HCT116 (cell line): ENCODE results near the gene ANKRD55. TPM values are rescaled to one million over a fixed set of nuclear protein-coding genes. Genes with fewer than 3 reads are reported as not detected.

Source experiments
- ATAC-seq: fragments of 200-7000 bp; cut with Tn5 transposase; 2 replicates; pipeline ENCODE4 v1.9.1; 2020; ENCODE audit warnings: mild to moderate bottlenecking, moderate library complexity
- BruUV-seq: library from RNA; stranded (reverse); fragments of 400-500 nt; replicated peaks from 2 replicates; lab custom pipeline; 2021; lab: Mats Ljungman, UMichigan
- CTCF ChIA-PET: fragments of 300-600 bp; sonication (Branson Sonifier 250); formaldehyde crosslinking; loops from one replicate; lab custom pipeline; 2021; ENCODE audit warnings: antibody characterized with exemption; lab: Charles Lee
- POLR2A ChIA-PET: fragments of 300-600, 350-600 bp; sonication (Branson Sonifier 250); formaldehyde crosslinking; loops from one replicate; lab custom pipeline; 2021; ENCODE audit warnings: antibody characterized with exemption; lab: Charles Lee
- RAD21 ChIA-PET, 2 experiments: fragments of 300-600 bp; sonication (Branson Sonifier 250); formaldehyde crosslinking; loops; one replicate each; lab custom pipeline; 2023; ENCODE audit warnings: low total read pairs in 2 of 2; ENCODE audit not compliant: uncharacterized antibody in 2 of 2, unreplicated experiment in 2 of 2, low non-redundant PET in 1 of 2; lab: Charles Lee
- DNase-seq: peaks from one replicate; pipeline ENCODE4 v3.0.0-alpha.2; 2010; ENCODE audit warnings: low read depth, low spot score
- H2AFZ ChIP-seq: fragments of 200-600 bp; shearing (Covaris generic), sonication (generic); 2 replicates; pipeline ENCODE4 v1.6.1; 2017; ENCODE audit warnings: low read depth, mixed run types, mixed read lengths, antibody characterized with exemption, low read length; ENCODE audit not compliant: poor library complexity, severe bottlenecking
- H3K27ac ChIP-seq: 2 replicates; pipeline ENCODE4 v1.5.1; 2012; ENCODE audit warnings: low read depth, low read length
- H3K27me3 ChIP-seq: fragments of 200-600 bp; sonication (generic); 2 replicates; pipeline ENCODE4 v1.6.1; 2016; ENCODE audit warnings: mixed run types, low read length, mixed read lengths; ENCODE audit not compliant: insufficient read depth
- H3K36me3 ChIP-seq, 2 experiments: fragments of 200-500 bp in 1 of 2; fragments of 200-600 bp in 1 of 2; sonication (Bioruptor generic) in 1 of 2; sonication (generic) in 1 of 2; 2 replicates each; pipeline versions ENCODE4 v1.5.1 to v1.6.1; 2014 to 2016; ENCODE audit warnings: low read length in 2 of 2, inconsistent platforms in 1 of 2, mixed read lengths in 1 of 2, mixed run types in 1 of 2; ENCODE audit not compliant: insufficient read depth in 2 of 2, control insufficient read depth in 1 of 2
- H3K4me1 ChIP-seq, 2 experiments: fragments of 200-600 bp in 1 of 2; sonication (generic) in 1 of 2; 2 replicates each; pipeline versions ENCODE4 v1.5.1 to v1.6.1; 2012 to 2017; ENCODE audit warnings: low read length in 2 of 2, inconsistent platforms in 1 of 2, mild to moderate bottlenecking in 1 of 2, mixed read lengths in 1 of 2, mixed run types in 1 of 2, moderate library complexity in 1 of 2; ENCODE audit not compliant: insufficient read depth in 2 of 2, control insufficient read depth in 1 of 2
- H3K4me2 ChIP-seq: fragments of 200-600 bp; sonication (generic); 2 replicates; pipeline ENCODE4 v1.6.1; 2017; ENCODE audit warnings: mixed run types, low read length, mixed read lengths
- H3K4me3 ChIP-seq, 2 experiments: fragments of 200-600 bp in 1 of 2; sonication (generic) in 1 of 2; replicated peaks in 1 of 2; 2 replicates each; pipeline ENCODE4 v1.5.1; 2011 to 2016; ENCODE audit warnings: low read length in 2 of 2, control low read depth in 1 of 2, low read depth in 1 of 2, mild to moderate bottlenecking in 1 of 2, mixed read lengths in 1 of 2, mixed run types in 1 of 2
- H3K79me2 ChIP-seq: fragments of 200-600 bp; sonication (generic); 2 replicates; pipeline ENCODE4 v1.6.1; 2017; ENCODE audit warnings: mild to moderate bottlenecking, mixed run types, low read length, moderate library complexity, mixed read lengths; ENCODE audit not compliant: insufficient read depth
- H3K9ac ChIP-seq: fragments of 200-600 bp; sonication (generic); 2 replicates; pipeline ENCODE4 v1.6.1; 2016; ENCODE audit warnings: low read length, mixed read lengths
- H3K9me2 ChIP-seq: fragments of 200-600 bp; sonication (generic), shearing (Covaris generic); 2 replicates; pipeline ENCODE4 v1.6.1; 2017; ENCODE audit warnings: mixed run types, mild to moderate bottlenecking, moderate library complexity; ENCODE audit not compliant: insufficient read depth
- H3K9me3 ChIP-seq, 2 experiments: fragments of 200-500 bp in 1 of 2; fragments of 200-600 bp in 1 of 2; sonication (Bioruptor generic) in 1 of 2; sonication (generic) in 1 of 2; 2 replicates each; pipeline ENCODE4 v1.6.1; 2014 to 2017; ENCODE audit warnings: low read length in 2 of 2, mixed read lengths in 2 of 2, inconsistent platforms in 1 of 2, low read depth in 1 of 2, mild to moderate bottlenecking in 1 of 2, mixed run types in 1 of 2, moderate library complexity in 1 of 2; ENCODE audit not compliant: control insufficient read depth in 1 of 2, insufficient read depth in 1 of 2
- H4K20me1 ChIP-seq: fragments of 200-600 bp; sonication (generic), shearing (Covaris generic); 2 replicates; pipeline ENCODE4 v1.6.1; 2017; ENCODE audit warnings: mixed run types, mild to moderate bottlenecking, moderate library complexity; ENCODE audit not compliant: insufficient read depth
- CBX3 ChIP-seq: IDR thresholded peaks from 2 replicates; pipeline ENCODE4 v1.6.1; 2012; ENCODE audit warnings: low read depth
- ELF1 ChIP-seq: IDR thresholded peaks from 2 replicates; pipeline ENCODE4 v1.6.1; 2012; ENCODE audit warnings: low read depth, borderline replicate concordance
- EZH2 ChIP-seq: fragments of 200-600 bp; sonication (generic); IDR thresholded peaks from 2 replicates; pipeline ENCODE4 v1.6.1; 2017; ENCODE audit warnings: antibody characterized with exemption, mixed run types
- POLR2A ChIP-seq: IDR thresholded peaks from 2 replicates; pipeline ENCODE4 v1.7.0; 2011; ENCODE audit warnings: borderline replicate concordance; ENCODE audit not compliant: insufficient read depth, insufficient read length; ENCODE audit errors: extremely low read depth
- RAD21 ChIP-seq: IDR thresholded peaks from 2 replicates; pipeline ENCODE4 v1.6.1; 2012; ENCODE audit warnings: low read depth, mild to moderate bottlenecking
- REST ChIP-seq: IDR thresholded peaks from 2 replicates; pipeline ENCODE4 v1.6.1; 2012; ENCODE audit warnings: low read depth
- YY1 ChIP-seq: IDR thresholded peaks from 2 replicates; pipeline ENCODE4 v1.6.1; 2011; ENCODE audit warnings: low read length, low read depth, moderate library complexity, mild to moderate bottlenecking; ENCODE audit not compliant: insufficient replicate concordance; ENCODE audit errors: extremely low read depth
- ZFX ChIP-seq: fragments of 450-650 bp; IDR thresholded peaks from 2 replicates; pipeline ENCODE4 v1.6.1; 2017
- intact Hi-C: fragments of 100-400 bp; cut with micrococcal nuclease; formaldehyde crosslinking; loops from 2 replicates; pipeline ENCODE4 v1.10.0; 2022
- total RNA-seq: library from RNA; stranded (reverse); gene quantifications from one replicate; pipeline ENCODE4 v1.2.1, GENCODE V29; 2021; ENCODE audit not compliant: unreplicated experiment

Gene ANKRD55
- total RNA-seq, 1 experiment from 2014 or later, result not detected

GRCh38 chr5:56097055-56097454 is 136.1 kb downstream of the ANKRD55 start:
- H3K4me3 ChIP-seq, result peak overlapping the region; percentile 31 to 54
- RAD21 ChIA-PET, result interaction anchor here in 1 of 2 experiments (0.7 kb wide), 1 partner anchor 102 kb away, joined by 3 read pairs; the partner anchor contains the start of gene IL6ST
- no peak overlapping the region for H3K27ac ChIP-seq
- H3K4me1 ChIP-seq, result peaks cover 5 to 14% of the 10 kb centered on the region in 2 experiments; a peak in 3 of 4 replicates
- TF ChIP-seq YY1 (no peak), CBX3 (no peak), ZFX (no peak), POLR2A (no peak), ELF1 (no peak), REST (no peak), RAD21 (no peak), EZH2 (no peak)
- peak overlapping the region; percentile 34; the same call in 1 of the 2 replicates for H3K9ac ChIP-seq
- POLR2A ChIA-PET, result no interaction called here
- peak overlapping the region; percentile 83 for H3K4me2 ChIP-seq
- H3K9me3 ChIP-seq, result no peaks in the 10 kb centered on the region
- H3K79me2 ChIP-seq, result no peaks in the 10 kb centered on the region
- BruUV-seq, result no TSS peak
- CTCF ChIA-PET, result no interaction called here
- no peaks in the 10 kb centered on the region for H3K36me3 ChIP-seq
- no peak for DNase-seq
- intact Hi-C loops, result no loop called here
- ATAC-seq, result no peak
- peak overlapping the region; percentile 97 for H2AFZ ChIP-seq
- H3K9me2 ChIP-seq, result no peaks in the 10 kb centered on the region
- no peaks in the 10 kb centered on the region for H3K27me3 ChIP-seq
- no peaks in the 10 kb centered on the region for H4K20me1 ChIP-seq
